CD4-positive, alpha-beta T cell treated with Interleukin-17A for 1 hour (primary cell): ENCODE measurements around the gene NUMA1.

Source experiments
- DNase-seq: peaks from one replicate; pipeline ENCODE4 v3.0.0-alpha.2; 2020

NUMA1 gene

GRCh38 chr11:72102631-72102945 is 22.2 kb upstream of the NUMA1 start:
- DNase-seq = no peak

DNA sequence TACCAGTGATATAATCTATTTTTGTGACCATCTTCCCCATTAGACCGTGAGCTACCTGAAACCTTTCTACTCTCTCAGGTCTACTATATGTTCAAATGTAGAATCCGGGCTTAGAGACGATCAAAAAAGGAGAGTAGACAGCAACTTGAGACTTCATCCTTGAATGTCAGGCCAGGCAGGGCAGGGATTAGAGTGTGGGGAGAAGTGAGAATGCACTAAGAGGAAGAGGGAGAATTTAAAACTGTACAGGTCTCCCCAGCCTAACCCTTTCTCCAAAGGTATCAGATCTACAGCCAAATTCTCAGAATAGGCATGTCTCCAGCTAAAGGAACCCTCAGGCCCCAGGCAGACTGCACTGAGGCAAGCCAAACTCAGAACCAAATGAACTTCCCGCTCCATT is 21.8 kb upstream of the NUMA1 start:
- no peak for DNase-seq

DNA sequence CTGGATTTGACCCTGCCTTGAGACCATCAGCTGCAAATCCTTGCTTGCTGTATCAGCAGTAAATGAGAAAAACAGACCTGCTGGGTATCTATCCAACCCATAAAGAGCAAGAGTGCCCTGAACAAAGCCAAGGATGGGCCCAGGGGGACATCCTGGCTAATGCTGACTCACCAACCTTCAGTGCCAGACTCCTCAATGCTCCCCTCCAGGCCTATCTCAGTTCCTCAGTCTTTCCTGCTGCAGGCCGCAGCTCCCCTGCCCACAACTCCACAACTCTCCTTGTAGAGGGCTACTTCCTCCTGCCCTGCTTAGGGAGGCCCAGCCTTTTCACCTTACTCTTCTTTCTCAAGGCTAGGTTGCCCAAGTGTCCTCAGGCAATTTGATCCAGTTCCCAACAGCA is 20.1 kb upstream of the NUMA1 start:
- no peak for DNase-seq

DNA sequence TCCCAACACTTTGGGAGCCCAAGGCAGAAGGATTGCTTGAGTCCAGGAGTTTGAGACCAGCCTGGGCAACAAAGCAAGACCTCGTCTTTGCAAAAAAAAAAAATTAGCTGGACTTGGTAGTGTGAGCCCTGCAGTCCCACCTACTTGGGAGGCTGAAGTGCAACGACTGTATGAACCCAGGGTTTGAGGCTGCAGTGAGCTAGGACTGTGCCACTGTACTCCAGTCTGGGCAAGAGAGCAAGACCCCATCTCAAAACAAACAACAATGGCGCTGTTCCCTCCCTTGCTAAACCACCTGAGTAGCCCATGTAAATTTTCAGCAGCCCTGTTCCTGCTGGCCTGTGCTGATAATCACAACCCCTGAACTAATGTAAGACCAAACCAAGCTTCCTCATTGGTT is 19.7 kb upstream of the NUMA1 start:
- DNase-seq = no peak

DNA sequence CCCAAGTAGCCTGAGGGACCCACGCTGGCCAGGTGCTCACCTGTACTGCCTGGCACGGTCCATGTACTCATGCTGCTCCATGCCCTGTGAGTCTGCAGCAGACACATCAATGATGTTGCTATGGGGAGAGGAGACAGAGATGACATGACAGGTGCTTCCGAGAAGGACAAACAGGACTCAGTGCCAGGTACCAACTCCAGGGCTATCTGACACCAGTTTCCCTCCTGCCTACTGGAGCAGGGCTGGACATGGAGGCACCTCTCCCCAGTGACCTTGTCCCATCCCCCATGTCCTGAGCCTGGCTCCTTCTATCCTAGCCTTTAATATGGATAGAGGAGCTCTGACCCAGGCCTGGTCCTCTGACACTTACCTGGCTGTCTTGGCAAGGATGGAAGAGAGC is 18.4 kb upstream of the NUMA1 start:
- DNase-seq = no peak

DNA sequence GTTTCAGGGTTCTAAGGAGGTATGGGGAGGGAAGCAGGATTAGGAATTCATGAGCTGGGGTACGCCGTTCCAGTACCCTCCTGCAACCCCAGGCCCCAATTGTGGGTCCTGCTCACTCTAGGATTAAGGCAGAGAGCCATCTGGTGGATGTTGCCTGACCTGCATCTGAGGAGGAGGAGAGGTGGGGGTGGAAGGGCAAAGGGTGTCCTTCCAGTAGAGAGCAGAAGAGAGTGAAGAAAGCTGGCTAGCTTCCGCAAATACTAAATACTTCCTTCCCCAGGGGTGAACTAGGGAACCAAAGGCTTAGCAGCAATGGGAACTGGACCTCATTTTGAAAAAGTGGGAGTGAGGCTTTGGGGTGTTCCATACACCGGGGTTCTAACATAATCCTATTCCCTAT is 10.9 kb upstream of the NUMA1 start:
- peak; percentile 77 for DNase-seq

GRCh38 chr11:72088076-72088808 is 7.9 kb upstream of the NUMA1 start:
- no peak for DNase-seq

DNA sequence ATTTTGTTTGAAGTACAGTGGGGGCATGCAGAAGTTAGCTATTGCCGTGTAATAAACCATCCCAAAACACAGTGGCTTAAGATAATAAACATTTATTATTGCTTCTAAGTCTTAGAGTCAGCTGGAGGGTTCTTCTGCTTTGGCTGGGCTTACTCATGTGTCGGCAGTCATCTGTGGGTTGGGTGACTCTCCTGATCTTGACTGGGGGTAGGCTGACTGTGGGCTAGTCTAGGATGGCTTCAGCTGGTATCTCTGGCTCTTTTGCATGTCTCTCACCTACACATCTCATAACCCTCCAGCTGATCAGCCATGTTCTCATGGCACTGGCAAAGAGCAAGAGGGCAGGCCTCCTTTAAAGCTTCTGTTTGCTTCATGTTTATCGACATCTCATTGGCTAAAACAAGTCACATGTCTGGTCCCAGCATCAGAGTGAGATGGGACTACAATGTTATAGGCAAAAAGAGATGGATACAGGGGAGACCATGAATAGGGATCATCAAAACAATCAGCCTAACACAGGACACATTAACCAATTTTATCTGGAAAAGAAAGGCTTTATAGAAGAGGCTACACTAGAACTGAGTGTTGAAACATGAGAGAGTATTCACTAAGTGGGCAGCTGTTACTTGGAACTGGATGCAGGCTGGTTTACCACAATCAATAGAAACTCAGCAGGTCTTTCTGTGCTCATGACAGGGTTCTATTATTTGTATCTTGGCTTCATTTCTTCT is 5.4 kb upstream of the NUMA1 start:
- no peak for DNase-seq

DNA sequence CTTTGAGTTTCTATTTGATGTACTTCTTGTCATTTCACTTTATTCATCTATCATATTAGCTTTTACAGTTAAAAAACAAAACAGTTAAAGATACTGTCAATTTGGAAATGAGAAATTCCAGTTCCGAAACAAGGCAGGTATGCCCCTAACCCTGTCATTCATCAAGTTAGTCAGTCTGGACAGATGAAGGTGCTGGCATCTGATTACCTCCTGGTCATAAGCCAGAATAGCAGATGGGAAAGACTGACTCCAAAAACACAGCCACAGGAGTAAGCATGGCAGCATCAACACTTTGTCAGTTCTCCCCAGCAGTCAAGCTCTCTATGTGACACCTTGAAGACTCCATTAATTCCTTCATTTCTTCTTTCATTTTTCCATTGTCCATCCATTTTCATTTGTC is 4.6 kb upstream of the NUMA1 start:
- DNase-seq = no peak

DNA sequence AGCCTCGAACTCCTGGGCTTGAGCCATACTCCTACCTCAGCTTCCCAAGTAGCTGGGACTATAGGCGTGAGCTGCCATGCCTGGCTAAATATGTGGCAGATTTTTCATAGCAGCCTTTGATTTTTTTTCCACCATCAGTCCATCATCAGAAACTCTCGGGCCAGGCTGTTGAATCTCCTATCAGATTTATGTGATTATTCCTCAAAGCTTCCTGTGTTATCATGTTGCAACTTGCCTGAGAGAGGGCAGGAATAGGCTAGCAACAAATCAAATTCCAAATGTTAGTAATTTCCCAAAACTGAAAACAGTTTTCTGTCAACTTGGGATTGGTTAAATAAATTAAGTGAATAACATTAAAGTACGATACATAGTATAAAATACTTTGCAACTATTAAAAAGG is 3.7 kb upstream of the NUMA1 start:
- DNase-seq = no peak

- DNase-seq = no peak
Measured at GRCh38 chr11:72083414-72083813, 3.1 kb upstream of the NUMA1 start.

GRCh38 chr11:72081821-72082453 is 1.6 kb upstream of the NUMA1 start:
- no peak for DNase-seq

DNA sequence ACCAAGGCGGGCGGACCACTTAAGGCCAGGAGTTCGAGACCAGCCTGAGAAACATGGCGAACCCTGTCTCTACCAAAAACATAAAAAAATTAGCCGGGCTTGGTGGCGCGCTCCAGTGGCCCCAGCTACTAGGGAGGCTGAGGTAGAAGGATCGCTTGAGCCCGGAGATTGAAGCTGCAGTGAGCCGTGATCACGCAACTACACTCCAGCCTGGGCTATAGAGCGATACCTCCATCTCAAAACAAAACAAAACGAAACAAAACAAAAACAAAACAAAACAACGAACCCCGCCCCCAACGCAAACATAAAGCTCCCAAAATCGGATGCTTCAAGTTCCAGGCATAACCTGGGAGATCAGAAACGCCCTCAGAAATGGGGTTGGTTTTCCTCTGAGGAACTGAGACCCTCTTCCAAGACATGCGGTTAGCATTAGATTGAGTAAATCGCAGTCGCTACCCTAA is 872 bp upstream of the NUMA1 start:
- no peak for DNase-seq

GRCh38 chr11:72079819-72080325 is 470 bp downstream of the NUMA1 start:
- DNase-seq = peak; percentile 61

- no peak for DNase-seq
Measured at GRCh38 chr11:72078477-72078876, 1.9 kb downstream of the NUMA1 start.

- DNase-seq = no peak
Measured at GRCh38 chr11:72075756-72076155, 4.6 kb downstream of the NUMA1 start.

- DNase-seq = peak; percentile 29
Measured at GRCh38 chr11:72075109-72075508, 5.2 kb downstream of the NUMA1 start.

DNA sequence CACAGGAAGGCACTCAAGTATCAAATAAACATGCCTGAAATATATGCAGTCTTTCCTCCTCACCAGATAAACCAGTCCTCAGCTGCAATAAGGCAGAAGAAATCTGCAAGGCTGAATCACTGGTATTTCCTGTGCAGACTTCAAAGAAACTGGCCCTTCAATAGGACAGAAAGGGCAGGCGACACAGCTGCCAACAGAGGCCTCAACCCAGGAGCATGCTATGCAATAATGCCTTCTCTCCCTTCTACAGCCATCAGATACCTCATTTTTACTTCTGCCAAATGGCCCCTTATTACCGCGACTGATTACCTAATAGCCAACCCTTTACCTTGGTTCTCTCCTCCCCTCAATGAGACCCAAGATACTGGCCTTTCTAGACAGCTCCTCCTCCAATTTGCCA is 8.0 kb downstream of the NUMA1 start:
- DNase-seq = no peak

DNA sequence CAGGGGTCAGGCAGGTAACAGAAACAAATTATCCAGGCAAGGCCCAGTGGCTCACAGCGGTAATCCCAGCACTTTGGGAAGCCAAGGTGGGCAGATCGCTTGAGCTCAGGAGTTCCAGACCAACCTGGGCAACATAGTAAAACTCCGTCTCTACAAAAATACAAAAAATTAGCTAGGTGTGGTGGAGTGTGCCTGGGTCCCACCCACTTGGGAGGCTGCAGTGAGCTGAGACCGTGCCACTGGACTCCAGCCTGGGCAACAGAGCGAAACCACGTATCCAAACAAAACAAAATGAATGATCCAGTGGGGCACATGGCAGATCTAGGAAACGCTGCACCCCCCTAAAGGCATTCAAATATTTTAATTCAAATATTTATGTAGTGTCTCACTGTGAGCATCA is 9.9 kb downstream of the NUMA1 start:
- DNase-seq = no peak

DNA sequence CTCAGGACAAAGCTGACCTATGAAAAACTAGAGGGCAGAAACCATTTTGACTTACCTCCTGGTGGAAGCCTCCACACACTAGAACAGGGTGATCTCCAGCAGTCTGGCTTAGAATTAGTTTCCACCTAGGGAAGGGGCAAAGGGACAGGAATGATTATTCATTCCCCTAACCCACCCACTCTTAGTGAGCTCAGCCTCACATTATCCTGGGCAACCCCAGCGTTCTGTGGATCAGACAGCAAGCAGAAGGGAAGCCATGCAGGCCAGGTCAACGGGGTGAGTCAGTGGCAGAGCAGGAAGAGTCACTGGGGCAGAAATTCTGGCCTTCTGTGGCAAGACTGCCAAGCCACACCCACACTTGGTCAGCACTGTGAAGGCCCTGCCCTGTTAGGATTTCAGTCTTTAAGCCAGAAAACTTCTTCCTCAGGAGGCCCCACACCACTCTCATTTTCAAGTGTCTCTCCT is 10.5 kb downstream of the NUMA1 start:
- peak; percentile 25 for DNase-seq

DNA sequence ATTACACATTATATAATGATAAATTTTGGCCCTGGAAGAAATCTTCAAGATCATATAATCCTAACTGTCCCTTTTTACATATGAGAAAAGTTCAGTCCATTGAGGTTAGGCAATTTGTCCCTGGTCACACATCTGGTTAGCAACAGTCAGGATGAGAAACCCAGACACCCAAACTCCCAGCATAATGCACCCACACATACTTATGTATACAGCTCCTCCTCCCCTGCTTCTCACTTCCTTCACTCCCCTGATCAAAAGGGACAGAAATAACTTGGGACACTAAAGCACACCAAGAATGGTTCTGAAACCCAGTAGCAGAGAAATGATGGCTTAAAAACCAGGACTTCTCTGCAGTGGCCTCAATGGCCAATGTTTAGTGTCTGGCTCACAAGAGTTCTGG is 11.1 kb downstream of the NUMA1 start:
- no peak for DNase-seq

DNA sequence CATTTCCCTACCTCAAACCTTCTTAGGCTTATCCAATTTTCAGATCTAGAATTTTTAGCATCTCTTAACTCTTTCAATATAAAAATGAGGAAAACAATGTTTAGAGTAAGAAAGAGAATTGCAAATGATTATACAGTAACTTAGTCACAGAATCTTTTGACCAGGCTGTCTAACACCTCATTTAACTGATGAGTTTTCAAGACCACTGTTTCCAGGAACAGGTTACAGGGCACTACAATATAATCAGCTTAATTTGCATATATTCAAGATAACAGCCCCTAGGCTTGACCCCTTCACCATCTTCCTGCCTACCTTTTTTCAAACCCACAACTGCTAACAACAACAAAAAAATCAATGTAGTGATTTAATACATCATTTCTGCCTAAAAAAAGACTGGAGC is 12.7 kb downstream of the NUMA1 start:
- no peak for DNase-seq

DNA sequence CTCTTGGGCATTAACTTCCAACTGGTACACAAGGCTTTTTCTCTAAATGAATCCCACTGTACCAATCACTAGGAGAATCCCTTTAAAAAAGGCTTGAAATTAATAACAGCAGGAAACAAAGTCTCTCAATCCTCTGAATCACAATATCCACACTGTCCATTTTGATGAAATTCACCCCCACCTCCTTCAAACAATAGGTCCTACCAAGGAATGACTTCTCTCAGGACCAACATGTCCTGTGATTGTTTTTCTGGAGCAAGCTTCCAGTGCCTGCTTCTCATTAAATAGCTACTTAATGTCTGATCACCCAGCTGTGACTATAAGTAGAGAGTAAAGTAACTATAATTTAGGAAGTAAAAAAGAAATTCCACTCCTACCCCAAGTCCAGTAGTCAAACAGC is 13.1 kb downstream of the NUMA1 start:
- DNase-seq = no peak

DNA sequence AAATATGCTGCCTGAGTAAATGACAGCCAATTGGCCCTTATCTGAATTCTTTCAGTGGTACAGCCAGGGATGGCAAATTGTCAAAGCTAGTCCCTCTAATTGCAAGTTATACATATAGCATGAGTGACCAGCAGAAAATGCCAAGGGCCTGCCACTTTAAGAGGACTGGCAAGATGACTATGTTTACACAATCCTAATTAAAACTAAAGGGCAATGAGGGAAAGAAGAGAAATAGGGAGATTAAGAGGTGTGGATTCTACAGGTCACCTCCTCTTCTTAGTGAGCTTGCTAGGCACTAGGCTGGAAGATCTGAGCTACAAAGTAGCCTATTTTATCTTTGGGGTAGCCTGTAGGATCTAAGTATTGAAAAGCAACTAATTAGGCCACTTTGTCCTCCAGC is 13.5 kb downstream of the NUMA1 start:
- no peak for DNase-seq
